ENCODE results near the gene PRKCSH.
A peak's percentile ranks its signal among the peaks of the same experiment; 100 is the strongest.

The PRKCSH gene, protein sequence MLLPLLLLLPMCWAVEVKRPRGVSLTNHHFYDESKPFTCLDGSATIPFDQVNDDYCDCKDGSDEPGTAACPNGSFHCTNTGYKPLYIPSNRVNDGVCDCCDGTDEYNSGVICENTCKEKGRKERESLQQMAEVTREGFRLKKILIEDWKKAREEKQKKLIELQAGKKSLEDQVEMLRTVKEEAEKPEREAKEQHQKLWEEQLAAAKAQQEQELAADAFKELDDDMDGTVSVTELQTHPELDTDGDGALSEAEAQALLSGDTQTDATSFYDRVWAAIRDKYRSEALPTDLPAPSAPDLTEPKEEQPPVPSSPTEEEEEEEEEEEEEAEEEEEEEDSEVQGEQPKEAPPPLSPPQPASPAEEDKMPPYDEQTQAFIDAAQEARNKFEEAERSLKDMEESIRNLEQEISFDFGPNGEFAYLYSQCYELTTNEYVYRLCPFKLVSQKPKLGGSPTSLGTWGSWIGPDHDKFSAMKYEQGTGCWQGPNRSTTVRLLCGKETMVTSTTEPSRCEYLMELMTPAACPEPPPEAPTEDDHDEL

DNA sequence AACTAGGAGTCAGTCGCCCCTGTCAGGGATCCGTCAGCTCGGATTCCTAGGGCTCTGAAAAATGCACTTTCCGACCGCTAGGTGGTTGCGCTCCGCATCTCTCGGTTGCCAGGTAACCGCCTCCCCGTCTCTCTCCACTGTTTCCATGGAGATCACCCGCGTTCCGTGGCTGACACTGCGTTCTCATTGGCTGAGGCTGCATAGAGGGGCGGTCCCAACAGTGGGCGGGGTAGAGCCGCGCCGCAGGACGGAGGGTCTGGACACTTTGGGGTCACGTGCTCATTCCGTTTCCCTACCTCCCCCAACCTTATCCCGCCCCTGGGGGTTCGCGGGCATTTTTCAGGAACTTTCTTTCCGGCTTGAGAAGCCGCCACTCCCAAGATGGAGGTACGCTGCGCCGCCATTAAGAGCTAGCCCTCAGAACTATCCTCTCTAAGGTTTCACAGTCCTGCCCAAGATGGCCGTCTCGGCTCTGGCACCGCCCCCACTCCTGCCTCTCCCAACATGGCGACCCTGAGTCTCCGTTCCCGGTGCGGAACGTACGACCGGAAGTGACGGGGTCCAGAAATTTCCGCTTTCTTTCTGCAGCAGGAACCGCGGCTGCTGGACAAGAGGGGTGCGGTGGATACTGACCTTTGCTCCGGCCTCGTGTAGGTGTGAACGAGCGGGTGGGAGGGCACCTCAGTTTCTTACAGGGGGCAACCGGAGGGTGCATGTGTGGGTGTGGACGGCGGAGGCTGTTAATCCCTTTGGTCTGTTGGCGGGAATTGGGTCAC lies at the start of gene PRKCSH, which contains the start of gene ODAD3:
PRKCSH (plus strand) TSS at position 579 of the 776 bp plus-strand sequence. CDS start 483 bp downstream, outside the sequence.
ODAD3 (minus strand) TSS at position 65 of the 776 bp plus-strand sequence. CDS start 105 bp downstream, outside the sequence.
- H3K4me3 ChIP-seq (replicated peaks; ENCODE audit: low read depth, low read length) = peak within 1 kb of the TSS; percentile 99
- TF ChIP-seq, protein P1, sequence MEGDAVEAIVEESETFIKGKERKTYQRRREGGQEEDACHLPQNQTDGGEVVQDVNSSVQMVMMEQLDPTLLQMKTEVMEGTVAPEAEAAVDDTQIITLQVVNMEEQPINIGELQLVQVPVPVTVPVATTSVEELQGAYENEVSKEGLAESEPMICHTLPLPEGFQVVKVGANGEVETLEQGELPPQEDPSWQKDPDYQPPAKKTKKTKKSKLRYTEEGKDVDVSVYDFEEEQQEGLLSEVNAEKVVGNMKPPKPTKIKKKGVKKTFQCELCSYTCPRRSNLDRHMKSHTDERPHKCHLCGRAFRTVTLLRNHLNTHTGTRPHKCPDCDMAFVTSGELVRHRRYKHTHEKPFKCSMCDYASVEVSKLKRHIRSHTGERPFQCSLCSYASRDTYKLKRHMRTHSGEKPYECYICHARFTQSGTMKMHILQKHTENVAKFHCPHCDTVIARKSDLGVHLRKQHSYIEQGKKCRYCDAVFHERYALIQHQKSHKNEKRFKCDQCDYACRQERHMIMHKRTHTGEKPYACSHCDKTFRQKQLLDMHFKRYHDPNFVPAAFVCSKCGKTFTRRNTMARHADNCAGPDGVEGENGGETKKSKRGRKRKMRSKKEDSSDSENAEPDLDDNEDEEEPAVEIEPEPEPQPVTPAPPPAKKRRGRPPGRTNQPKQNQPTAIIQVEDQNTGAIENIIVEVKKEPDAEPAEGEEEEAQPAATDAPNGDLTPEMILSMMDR (IDR thresholded peaks at IDR 0.05; ENCODE audit: low read length, missing control alignments) = peak; percentile 79
- DNase-seq (ENCODE audit: low read depth) = peak; percentile 100

DNA sequence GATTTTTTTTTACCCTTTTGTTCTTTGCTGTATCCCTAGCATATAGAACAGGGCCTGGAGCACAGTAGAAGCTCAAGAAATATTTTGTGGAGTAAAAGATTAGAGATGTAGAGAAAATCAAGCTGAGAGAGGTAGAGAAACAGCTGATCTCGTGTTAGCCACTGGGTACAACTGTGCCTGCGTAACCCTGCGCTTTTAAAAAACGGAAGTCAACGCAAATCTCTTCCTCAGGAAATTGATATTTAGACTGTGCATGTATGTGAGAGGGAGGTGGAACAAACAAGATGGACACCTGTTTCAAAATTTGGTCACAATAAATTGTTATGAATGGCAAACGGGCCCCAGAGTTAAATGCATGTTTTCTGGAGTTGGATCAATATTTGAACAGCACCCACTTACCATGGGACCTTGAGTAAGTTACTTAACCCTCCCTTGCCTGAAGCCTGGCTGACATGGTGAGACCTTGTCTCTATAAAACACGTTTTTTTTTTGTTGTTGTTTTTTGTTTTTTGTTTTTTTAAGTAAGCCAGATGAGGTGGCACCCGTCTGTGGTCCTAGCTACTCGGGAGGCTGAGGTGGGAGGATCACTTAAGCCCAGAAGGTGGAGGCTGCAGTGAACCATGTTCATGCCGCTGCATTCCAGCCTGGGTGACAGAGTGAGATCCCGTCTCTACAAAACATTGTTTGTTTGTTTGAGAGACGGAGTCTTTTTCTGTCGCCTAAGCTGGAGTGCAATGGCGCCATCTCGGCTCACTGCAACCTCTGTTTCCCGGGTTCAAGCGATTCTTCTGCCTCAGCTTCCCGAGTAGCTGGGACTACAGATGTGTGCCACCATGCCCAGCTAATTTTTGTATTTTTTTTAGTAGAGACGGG lies 48.0 kb upstream of the PRKCSH start:
- TF ChIP-seq, protein P1 (IDR thresholded peaks at IDR 0.05; ENCODE audit: low read length, missing control alignments) = no peak
- no peak for DNase-seq (ENCODE audit: low read depth)
- H3K4me3 ChIP-seq (replicated peaks; ENCODE audit: low read depth, low read length) = no peak overlapping the region

DNA sequence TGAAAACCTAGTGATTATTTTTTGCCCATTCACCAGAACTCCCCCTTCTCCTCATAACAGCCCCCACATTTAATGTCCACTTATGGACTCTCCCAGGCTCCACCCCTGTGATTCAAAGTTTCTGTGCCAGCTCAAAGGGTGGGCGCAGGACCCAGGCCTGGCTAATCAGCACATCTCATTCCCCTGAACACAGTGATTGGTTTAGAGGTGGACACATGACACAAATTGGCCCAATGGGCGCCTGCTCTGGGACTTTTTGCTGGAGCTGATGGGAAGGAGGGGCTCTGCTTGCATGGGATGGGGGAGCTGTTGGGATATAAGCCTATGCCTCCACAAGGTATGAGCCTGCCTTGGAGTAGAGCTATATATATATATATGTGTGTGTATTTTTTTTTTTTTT lies 45.1 kb upstream of the PRKCSH start:
- no peak overlapping the region for H3K4me3 ChIP-seq (replicated peaks; ENCODE audit: low read depth, low read length)
- no peak for DNase-seq (ENCODE audit: low read depth)
- TF ChIP-seq, protein P1 (IDR thresholded peaks at IDR 0.05; ENCODE audit: low read length, missing control alignments) = no peak

DNA sequence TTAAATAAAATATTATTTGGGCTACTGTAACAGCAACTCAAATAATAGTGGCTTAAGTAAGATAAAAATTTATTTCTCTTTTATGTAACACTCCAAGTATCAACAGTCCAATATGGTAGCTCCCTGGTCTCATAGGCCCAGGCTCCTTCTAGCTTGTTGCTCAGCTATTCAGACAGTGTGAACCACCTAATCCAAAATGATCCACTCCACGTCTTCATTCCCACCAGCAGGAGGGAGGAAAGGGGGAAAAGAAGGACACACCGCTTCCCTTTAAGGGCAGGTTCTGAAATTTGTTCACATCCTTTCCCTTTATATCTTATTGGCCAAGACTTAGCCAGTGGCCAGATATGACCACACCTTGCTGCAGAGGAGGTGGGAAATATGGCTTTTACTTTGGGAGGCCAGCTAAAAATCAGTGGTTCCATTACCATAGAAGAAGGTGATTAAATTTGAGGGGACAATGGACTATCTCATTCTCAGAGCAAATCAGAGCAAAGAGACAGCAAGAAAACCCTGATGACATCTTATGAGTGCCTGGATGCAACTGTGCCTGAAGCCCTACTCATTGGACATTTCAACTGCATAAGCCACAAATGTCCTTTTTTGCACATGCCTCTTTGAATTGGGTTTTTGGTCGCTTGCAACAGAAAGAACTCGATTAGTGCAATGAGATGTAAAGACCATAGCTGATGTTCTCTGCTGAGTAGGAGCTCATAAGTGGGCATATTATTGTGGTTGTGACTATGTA lies 44.3 kb upstream of the PRKCSH start:
- H3K4me3 ChIP-seq (replicated peaks; ENCODE audit: low read depth, low read length) = no peak overlapping the region
- DNase-seq (ENCODE audit: low read depth) = no peak
- TF ChIP-seq, protein P1 (IDR thresholded peaks at IDR 0.05; ENCODE audit: low read length, missing control alignments) = no peak

DNA sequence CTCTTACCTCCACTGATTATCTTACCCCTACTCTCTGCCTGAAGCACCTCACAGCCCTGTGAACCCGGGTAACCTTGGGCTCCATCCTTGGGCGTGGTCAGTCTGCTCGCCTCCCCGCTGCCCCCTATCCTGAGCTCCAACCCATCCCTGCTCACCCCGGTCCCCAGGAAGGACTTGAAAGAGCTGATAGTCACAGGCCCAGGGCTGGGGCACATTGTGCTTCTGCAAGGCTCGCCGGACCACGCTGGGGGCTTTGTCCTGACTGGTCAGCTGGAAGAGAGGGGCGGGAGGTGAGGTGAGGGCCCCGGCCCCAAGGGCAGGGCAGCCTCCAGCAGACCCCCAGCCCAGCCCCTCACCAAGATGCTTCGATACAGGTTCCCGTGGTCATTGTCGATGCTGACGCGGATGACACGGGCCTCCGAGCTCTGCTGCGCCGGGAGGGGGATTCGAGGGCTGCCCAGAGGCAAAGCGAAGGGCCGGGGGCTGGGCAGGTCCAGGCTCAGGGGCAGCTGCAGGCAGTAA lies 38.3 kb upstream of the PRKCSH start:
- TF ChIP-seq, protein P1 (IDR thresholded peaks at IDR 0.05; ENCODE audit: low read length, missing control alignments) = no peak
- no peak for DNase-seq (ENCODE audit: low read depth)
- no peak overlapping the region for H3K4me3 ChIP-seq (replicated peaks; ENCODE audit: low read depth, low read length)
